Osteocyte (in vitro differentiated cells): Measurements from ENCODE around the gene DCST1. TPM values are rescaled to one million over a fixed set of nuclear protein-coding genes. Genes with fewer than 3 reads are reported as not detected.

Experiments
- DNase-seq: peaks from one replicate; pipeline ENCODE4 v3.0.0; 2021; ENCODE audit warnings: mixed read lengths; ENCODE audit not compliant: unreplicated experiment; ENCODE audit errors: extremely low spot score
- H3K27ac Mint-ChIP-seq: one replicate; pipeline ENCODE4 v1.8.0; 2021; ENCODE audit warnings: mild to moderate bottlenecking, mixed read lengths; ENCODE audit not compliant: unreplicated experiment
- H3K27me3 Mint-ChIP-seq: one replicate; pipeline ENCODE4 v1.8.0; 2021; ENCODE audit warnings: mixed read lengths; ENCODE audit not compliant: unreplicated experiment
- H3K36me3 Mint-ChIP-seq: one replicate; pipeline ENCODE4 v1.8.0; 2021; ENCODE audit warnings: mixed read lengths; ENCODE audit not compliant: unreplicated experiment
- H3K4me1 Mint-ChIP-seq: one replicate; pipeline ENCODE4 v1.8.0; 2021; ENCODE audit warnings: mixed read lengths; ENCODE audit not compliant: unreplicated experiment
- H3K4me3 Mint-ChIP-seq: one replicate; pipeline ENCODE4 v1.8.0; 2021; ENCODE audit warnings: mild to moderate bottlenecking, moderate library complexity, mixed read lengths; ENCODE audit not compliant: unreplicated experiment
- H3K9me3 Mint-ChIP-seq: one replicate; pipeline ENCODE4 v1.8.0; 2021; ENCODE audit warnings: mixed read lengths; ENCODE audit not compliant: unreplicated experiment
- total RNA-seq: library from RNA; stranded (reverse); gene quantifications from 2 replicates; pipeline ENCODE4 v1.2.1, GENCODE V29; 2021
- TF ChIP-seq, protein P1 (sequence below): fragments of 200-600 bp; sonication (generic); IDR thresholded peaks from 2 replicates; pipeline ENCODE4 v1.5.0; 2021; ENCODE audit warnings: antibody characterized with exemption, mild to moderate bottlenecking, moderate library complexity

Gene DCST1
- total RNA-seq, 1 donor from 2014 or later, result not detected

DNA sequence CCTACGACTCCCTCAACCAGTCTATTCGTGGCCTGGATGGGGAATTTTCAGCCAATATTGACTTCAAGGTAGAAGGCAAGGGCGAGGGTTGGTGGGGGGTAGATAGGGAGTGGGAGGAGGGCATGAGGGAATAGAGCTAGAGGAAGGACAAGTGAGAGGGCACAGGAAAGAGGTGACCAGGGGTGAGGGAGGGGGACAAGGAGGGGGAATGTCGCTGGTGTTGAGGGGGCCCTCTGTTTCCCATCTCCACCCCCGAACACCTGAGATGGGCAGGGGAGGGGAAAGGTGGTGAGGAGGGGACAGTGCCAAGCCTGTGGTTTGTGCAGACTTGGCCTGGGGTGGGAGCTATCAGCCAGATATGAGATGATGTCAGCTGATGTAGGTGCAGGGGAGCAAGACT, 9.2 kb downstream of the DCST1 start:
- Mint-ChIP-seq H3K9me3 (no peaks in the 10 kb centered on the region), H3K36me3 (no peaks in the 10 kb centered on the region), H3K27me3 (no peaks in the 10 kb centered on the region), H3K4me1 (peaks cover 9% of the 10 kb centered on the region), H3K4me3 (no peak overlapping the region), H3K27ac (no peak overlapping the region)
- TF ChIP-seq, protein P1, sequence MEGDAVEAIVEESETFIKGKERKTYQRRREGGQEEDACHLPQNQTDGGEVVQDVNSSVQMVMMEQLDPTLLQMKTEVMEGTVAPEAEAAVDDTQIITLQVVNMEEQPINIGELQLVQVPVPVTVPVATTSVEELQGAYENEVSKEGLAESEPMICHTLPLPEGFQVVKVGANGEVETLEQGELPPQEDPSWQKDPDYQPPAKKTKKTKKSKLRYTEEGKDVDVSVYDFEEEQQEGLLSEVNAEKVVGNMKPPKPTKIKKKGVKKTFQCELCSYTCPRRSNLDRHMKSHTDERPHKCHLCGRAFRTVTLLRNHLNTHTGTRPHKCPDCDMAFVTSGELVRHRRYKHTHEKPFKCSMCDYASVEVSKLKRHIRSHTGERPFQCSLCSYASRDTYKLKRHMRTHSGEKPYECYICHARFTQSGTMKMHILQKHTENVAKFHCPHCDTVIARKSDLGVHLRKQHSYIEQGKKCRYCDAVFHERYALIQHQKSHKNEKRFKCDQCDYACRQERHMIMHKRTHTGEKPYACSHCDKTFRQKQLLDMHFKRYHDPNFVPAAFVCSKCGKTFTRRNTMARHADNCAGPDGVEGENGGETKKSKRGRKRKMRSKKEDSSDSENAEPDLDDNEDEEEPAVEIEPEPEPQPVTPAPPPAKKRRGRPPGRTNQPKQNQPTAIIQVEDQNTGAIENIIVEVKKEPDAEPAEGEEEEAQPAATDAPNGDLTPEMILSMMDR, result no peak
- DNase-seq, result no peak

DNA sequence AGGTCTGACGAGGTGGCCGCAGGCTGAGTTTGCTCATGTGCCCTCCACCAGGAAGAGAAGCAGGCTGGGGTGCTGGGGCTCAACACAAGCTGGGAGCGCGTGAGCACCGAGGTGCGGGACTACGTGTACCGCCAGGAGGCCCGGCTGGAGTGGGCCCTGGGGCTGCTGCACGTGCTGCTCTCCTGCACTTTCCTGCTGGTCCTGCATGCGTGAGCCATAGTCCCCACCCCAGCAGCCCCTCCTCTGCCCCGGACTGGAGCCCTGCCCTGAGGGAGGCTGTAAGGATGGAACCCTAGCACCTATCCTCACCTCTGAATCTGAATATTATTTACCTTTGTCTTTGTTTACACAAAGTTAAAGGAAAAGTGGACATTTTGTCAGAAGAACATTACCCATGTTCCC, 9.7 kb downstream of the DCST1 start:
- Mint-ChIP-seq H3K4me1 (peaks cover 9% of the 10 kb centered on the region), H3K4me3 (no peak overlapping the region), H3K27me3 (no peaks in the 10 kb centered on the region), H3K36me3 (no peaks in the 10 kb centered on the region), H3K27ac (no peak overlapping the region), H3K9me3 (no peaks in the 10 kb centered on the region)
- TF ChIP-seq, protein P1, result no peak
- DNase-seq, result no peak

DNA sequence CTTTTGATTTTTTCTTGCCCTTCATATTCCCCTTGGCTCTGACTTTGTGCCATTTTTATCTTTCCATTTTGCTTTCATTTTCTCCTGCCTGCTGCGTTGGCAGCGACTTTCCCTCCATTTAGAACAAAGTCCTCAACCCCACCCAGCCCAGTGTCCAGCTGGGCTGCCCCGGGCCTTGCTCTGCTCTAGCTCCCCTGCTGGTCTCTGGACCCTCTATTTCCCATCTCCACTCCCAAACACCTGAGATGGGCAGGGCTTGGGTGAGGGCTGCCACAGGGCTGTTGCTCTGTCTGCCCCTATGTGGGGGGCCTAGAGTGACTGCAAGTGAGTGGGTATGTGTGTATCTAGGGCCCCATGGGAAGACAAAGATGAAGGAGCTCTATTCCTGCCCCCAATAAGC, 10.2 kb downstream of the DCST1 start:
- Mint-ChIP-seq H3K27me3 (no peaks in the 10 kb centered on the region), H3K4me3 (no peak overlapping the region), H3K4me1 (peaks cover 9% of the 10 kb centered on the region), H3K36me3 (no peaks in the 10 kb centered on the region), H3K9me3 (no peaks in the 10 kb centered on the region), H3K27ac (no peak overlapping the region)
- TF ChIP-seq, protein P1, result no peak
- no peak for DNase-seq

DNA sequence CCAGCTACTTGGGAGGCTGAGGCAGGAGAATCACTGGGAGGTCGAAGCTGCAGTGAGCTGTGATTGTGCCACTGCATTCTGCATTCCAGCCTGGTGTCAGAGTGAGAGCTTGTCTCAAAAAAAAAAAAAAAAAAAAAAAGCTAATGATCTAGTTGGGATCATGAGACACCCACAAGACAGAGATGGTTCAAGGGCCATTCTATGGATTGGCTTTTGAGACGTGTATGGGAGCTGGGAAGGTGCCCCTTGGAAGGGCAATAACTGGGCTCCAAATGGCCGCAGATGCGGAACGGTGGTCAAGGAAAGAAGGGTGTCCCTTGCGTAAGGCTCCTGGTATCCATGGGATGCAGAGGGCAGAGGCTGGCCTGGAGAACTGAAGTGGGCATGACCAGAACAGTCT, 10.7 kb downstream of the DCST1 start:
- Mint-ChIP-seq H3K9me3 (no peaks in the 10 kb centered on the region), H3K27ac (no peak overlapping the region), H3K4me3 (no peak overlapping the region), H3K4me1 (peaks cover 11% of the 10 kb centered on the region), H3K36me3 (no peaks in the 10 kb centered on the region), H3K27me3 (no peaks in the 10 kb centered on the region)
- no peak for DNase-seq
- TF ChIP-seq, protein P1, result no peak

DNA sequence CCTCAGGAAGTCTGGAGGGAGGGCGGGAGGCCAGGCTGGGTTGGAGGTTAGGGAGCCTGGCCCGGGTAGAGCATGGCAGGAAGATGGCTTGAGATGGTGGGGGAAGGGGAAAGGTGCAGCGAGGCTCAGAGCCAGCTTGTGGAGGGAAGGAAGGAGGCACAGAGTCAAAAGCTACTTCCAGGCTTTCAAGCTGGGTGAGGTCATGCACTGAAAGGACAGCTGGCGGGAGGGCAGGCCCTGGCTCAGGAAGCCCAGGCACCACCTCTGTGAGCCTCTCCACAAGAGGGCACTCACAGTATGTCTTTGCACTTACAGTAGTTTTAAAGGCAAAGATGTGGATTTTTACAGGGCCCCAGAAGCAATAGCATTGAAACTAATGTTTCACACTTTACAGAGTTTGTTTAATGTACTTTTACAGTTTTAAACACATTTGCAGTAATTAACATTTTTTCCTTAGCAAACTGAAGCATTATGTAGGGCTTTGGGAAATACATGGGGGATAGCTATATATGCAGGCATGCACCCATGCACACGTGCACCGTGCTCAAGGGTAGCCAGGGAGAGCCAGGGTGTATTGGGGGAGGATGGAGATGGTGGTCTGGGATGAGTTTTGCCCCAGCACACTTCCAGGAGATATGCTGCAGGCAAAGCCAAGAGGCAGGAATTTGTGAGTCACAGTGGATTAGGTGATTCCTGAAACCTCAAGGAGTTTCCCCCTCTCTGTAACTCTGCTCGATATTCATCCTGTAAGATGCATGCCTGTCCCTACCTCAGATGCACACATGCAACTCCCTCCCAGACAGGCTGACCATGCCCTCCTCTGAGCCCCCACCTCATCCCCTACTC, 11.4 kb downstream of the DCST1 start:
- no peaks in the 10 kb centered on the region for H3K27me3 Mint-ChIP-seq
- H3K36me3 Mint-ChIP-seq, result no peaks in the 10 kb centered on the region
- H3K27ac Mint-ChIP-seq, result no peak overlapping the region
- peaks cover 17% of the 10 kb centered on the region for H3K4me1 Mint-ChIP-seq
- H3K4me3 Mint-ChIP-seq, result no peak overlapping the region
- TF ChIP-seq, protein P1, result peak; percentile 76
- no peak for DNase-seq
- no peaks in the 10 kb centered on the region for H3K9me3 Mint-ChIP-seq
